Ectodermal cell (in vitro differentiated cells): Measurements from ENCODE around the gene MYBBP1A.

Experiments
- H3K27ac ChIP-seq: 2 replicates; pipeline ENCODE4 v1.7.0; 2013; ENCODE audit warnings: mild to moderate bottlenecking, low read depth, low read length; ENCODE audit not compliant: insufficient read depth, poor library complexity, severe bottlenecking
- H3K27me3 ChIP-seq: 2 replicates; pipeline ENCODE4 v1.7.0; 2013; ENCODE audit warnings: mild to moderate bottlenecking, low read length; ENCODE audit not compliant: insufficient read depth, control insufficient read depth, poor library complexity, severe bottlenecking
- H3K36me3 ChIP-seq: one replicate; pipeline ENCODE4 v1.7.0; 2013; ENCODE audit warnings: low read length; ENCODE audit not compliant: control insufficient read depth, insufficient read depth
- H3K4me1 ChIP-seq: one replicate; pipeline ENCODE4 v1.7.0; 2013; ENCODE audit warnings: low read length; ENCODE audit not compliant: control insufficient read depth, insufficient read depth
- H3K4me3 ChIP-seq: 2 replicates; pipeline ENCODE4 v1.7.0; 2013; ENCODE audit warnings: low read depth, low read length, control low read depth; ENCODE audit not compliant: insufficient read depth
- H3K9me3 ChIP-seq: 2 replicates; pipeline ENCODE4 v1.7.0; 2013; ENCODE audit warnings: mild to moderate bottlenecking, low read length, moderate library complexity; ENCODE audit not compliant: control insufficient read depth
- WGBS, 2 experiments: methylation state at CpG; one replicate each; pipeline ENCODE4 v1.1.7; 2013; ENCODE audit warnings: missing lambda C conversion rate in 2 of 2; 5-methylcytosine and 5-hydroxymethylcytosine counted together

The MYBBP1A gene

DNA sequence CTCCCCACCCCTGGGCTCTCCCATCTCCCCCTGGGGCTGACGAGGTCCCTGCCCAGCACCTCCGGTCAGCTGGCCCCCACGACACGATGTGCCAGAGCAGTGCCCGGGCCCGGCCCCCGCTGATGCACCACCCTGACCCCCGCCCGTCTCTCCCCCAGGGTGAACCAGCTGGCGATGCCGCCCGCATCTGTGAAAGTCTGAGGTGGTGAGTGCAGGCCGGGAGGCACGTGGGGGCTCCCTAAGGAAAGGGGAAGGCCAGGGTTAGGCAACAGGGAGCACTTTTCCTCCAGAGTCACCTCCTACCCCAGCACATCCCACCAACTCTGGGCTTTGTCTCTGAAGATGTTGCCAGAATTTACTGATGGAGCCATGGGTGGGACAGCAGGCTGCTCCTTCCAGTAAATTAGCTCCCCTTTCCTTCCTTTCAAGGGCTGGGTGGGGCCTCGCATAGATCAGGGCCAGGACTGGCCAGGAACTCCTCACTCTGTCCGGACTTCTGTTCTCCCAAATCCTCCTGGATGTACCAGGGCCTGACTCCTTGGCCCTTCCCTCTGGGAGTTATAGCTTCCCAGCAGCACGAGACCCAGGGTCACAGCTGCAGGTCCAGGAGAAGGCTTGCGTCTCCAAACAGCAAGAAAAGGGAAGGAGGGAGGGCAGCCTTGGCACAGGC, 18.3 kb downstream of the MYBBP1A start:
- Histone ChIP-seq H3K9me3 (no peaks in the 10 kb centered on the region), H3K4me1 (peaks cover 18% of the 10 kb centered on the region), H3K4me3 (no peak overlapping the region), H3K27ac (no peak overlapping the region), H3K36me3 (peaks cover 8% of the 10 kb centered on the region), H3K27me3 (no peaks in the 10 kb centered on the region)
- WGBS, 2 experiments = 76 to 84% methylated on average over 16 to 18 of the region's 18 CpGs

DNA sequence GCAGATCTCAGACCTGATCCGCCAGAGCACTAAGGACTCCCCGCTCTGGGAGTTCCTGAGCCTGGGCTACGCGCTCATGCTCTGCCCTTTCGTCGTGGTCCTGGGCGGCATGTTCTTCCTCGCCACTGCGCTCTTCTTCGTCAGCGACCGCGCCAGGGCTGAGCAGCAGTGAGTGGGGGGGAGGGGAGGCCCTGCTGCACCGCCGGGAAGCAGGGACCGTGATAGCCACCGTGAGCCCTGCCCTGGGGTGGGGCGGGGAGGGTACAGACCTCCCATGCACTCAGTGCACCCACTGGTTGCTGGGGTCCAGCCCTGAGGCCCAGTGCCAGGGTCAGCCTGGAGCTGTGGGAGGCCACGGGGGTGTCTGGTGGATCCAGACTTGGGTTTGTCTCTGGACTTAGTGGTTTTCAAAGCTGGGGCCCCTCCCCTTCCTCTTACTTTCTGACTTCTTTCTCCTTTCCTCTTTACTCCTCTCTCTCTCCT, 18.9 kb downstream of the MYBBP1A start:
- no peak overlapping the region for H3K27ac ChIP-seq
- 36 to 37% methylated on average over 19 of the region's 19 CpGs for WGBS, 2 experiments
- H3K4me1 ChIP-seq = peaks cover 18% of the 10 kb centered on the region
- peaks cover 7% of the 10 kb centered on the region for H3K36me3 ChIP-seq
- peak overlapping the region; percentile 4 for H3K4me3 ChIP-seq
- no peaks in the 10 kb centered on the region for H3K9me3 ChIP-seq
- H3K27me3 ChIP-seq = no peaks in the 10 kb centered on the region

DNA sequence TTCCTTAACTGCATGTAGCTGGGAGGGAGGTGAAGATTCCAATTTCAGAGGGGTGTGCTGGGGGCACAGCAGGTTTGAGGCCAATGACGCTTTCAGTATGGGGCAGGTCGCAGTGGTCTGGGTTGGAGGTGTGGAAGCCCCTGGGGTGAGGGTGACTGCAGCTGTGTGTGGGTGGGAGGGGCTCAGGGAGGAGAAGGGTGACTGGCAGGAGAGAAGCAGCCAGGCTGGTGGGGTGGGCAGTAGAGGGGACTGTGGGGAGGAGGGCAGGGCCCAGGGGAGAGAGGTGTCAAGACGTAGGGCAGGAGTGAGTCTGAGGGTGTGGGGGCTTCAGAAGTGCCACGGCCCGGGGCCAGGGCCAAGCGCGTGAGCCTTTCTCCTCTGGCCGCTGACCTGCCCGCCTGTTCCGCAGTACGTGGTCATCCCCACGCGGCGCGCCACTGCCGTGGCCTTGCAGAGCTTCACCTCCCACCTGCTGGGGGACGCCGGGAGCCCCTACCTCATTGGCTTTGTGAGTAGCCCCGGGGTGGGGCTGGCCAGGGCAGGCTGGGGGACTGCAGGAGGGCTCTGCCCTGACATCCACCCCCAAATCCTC, 19.4 kb downstream of the MYBBP1A start:
- 53 to 58% methylated on average over 19 of the region's 19 CpGs for WGBS, 2 experiments
- H3K27ac ChIP-seq = no peak overlapping the region
- H3K4me3 ChIP-seq = no peak overlapping the region
- H3K4me1 ChIP-seq = peaks cover 18% of the 10 kb centered on the region
- peaks cover 7% of the 10 kb centered on the region for H3K36me3 ChIP-seq
- no peaks in the 10 kb centered on the region for H3K9me3 ChIP-seq
- peaks cover 3% of the 10 kb centered on the region for H3K27me3 ChIP-seq

DNA sequence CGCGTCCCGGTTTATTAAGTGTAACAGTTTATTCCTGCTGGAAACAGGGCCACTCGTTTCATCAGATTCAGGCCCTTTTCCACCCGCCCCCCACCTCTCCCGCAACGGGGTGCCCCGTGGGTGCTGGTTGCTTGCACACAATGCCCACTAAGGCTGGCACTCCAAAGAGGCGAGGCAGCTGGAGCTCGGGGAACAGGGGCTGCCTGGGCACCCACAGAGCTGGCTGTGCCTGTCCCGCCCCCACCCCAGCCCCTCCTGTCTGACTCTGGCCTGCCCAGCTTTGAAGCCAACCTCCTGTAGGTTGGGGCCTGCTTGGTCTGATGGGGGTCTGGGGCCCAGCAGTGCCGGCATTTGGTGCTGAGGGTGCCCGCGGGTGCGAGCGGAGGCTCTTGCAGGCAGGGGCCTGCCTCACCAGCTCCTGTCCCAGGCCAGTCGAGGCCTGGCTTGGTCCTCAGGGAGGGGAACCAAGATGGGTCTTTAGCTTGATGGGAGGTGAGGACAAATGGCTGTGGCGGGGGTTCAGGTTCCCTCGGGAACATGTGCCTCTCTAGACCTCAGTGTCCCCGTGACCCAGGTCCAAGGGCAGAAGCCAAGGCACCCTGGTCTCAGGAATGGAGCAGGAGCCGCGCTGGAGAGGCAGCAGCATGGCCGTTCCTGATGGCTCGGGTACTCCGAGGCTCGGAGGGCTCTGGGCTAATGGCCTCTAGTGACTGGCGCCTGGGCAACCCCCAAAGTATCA, 20.1 kb downstream of the MYBBP1A start:
- H3K4me3 ChIP-seq = no peak overlapping the region
- H3K27ac ChIP-seq = no peak overlapping the region
- no peaks in the 10 kb centered on the region for H3K9me3 ChIP-seq
- H3K4me1 ChIP-seq = peaks cover 18% of the 10 kb centered on the region
- WGBS, 2 experiments = 87 to 88% methylated on average over 27 of the region's 27 CpGs
- H3K36me3 ChIP-seq = peaks cover 4% of the 10 kb centered on the region
- peaks cover 7% of the 10 kb centered on the region for H3K27me3 ChIP-seq

DNA sequence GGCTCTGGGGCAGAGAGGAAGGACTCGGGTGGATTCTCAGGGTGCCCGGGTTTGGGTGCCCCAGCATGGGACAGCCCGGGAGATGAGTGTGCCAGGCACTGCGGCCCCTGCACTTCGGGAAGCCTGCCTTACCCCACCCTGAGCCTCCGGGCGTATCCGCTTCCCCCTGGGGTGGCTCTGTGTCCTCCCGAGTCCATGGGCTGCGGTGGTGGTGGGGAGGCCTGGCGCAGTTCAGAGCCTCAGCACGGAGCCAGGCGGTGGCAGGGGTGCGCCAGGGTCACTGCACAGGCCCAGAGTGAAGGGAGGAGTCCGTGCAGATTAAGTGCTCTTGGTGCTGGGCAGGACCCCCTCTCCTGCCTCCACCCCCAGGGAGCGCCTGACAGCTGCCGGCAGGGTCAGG, 20.7 kb downstream of the MYBBP1A start:
- peaks cover 7% of the 10 kb centered on the region for H3K27me3 ChIP-seq
- H3K36me3 ChIP-seq = peaks cover 4% of the 10 kb centered on the region
- 82 to 88% methylated on average over 16 to 17 of the region's 17 CpGs for WGBS, 2 experiments
- H3K4me1 ChIP-seq = peaks cover 18% of the 10 kb centered on the region
- no peak overlapping the region for H3K27ac ChIP-seq
- no peaks in the 10 kb centered on the region for H3K9me3 ChIP-seq
- no peak overlapping the region for H3K4me3 ChIP-seq

DNA sequence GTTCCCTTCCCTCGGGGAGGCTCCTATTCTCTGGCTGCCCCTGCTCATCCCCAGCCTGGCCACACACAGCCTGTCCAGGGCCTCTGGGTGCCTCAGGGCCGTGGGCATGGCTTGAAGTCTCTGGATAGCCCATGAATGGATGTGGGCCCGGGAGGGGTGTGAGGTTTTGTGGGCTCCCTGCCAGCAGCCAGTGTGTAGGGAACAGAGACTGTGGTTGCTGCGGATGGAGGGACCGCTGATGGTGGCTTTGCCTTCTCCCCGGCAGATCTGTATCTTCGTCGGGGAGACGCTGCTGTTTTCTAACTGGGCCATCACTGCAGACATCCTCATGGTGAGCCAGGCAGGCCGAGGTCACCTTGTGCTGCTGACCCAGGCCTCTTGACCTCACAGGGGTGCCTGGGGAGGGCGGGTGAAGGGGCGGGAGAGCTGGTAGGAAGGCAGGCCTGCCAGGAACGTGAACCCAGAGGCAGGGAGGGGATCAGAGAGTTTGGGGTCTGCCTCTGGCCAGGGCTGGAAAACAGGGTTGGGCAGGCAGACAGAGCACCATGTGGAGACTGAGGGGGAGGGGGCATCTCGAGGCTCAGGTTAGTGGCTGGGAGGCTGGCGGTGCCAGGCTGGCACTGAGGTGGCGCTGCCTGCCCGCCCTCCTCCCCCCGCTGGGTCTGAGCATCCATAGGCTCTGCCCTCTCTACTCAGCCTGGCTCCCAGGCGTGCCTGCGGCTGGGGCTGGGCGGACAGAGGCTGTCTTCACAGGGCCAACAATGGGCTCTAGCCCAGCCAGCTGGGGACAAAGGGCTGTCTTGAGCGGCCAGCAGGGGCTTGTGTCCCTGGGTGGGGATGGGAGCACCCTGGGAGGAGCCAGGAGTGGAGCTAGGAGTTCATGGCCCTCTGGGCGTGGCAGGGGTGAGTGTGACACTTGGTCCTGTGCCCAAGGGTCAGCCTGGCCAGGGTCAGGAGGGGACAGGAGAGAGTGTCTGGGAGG, 21.4 kb downstream of the MYBBP1A start:
- H3K4me1 ChIP-seq = peaks cover 18% of the 10 kb centered on the region
- no peaks in the 10 kb centered on the region for H3K9me3 ChIP-seq
- no peak overlapping the region for H3K4me3 ChIP-seq
- no peak overlapping the region for H3K27ac ChIP-seq
- peaks cover 4% of the 10 kb centered on the region for H3K36me3 ChIP-seq
- WGBS, 2 experiments = 78 to 82% methylated on average over 23 of the region's 23 CpGs
- H3K27me3 ChIP-seq = peaks cover 7% of the 10 kb centered on the region

DNA sequence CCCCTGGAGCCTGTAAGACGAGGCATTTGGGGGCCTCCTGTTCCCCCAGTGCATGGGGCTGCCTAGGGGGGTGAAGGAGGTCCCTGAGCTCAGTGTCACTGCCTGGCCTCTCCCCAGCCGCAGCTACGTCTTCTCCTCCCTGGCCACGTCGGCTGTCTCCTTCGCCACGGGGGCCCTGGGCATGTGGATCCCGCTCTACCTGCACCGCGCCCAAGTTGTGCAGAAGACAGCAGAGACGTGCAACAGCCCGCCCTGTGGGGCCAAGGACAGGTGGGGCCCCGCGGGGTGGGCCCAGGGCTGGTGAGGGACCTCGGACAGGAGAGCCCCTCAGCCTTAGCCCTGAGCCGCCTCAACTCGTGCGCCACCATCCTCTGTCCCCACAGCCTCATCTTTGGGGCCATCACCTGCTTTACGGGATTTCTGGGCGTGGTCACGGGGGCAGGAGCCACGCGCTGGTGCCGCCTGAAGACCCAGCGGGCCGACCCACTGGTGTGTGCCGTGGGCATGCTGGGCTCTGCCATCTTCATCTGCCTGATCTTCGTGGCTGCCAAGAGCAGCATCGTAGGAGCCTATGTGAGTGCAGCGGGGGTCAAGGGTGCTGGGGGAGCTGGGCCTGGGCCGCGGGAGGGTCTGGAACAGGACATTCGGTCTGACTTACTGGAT, 22.2 kb downstream of the MYBBP1A start:
- Histone ChIP-seq H3K4me1 (peaks cover 18% of the 10 kb centered on the region), H3K36me3 (no peaks in the 10 kb centered on the region)
- 92% methylated on average over 33 of the region's 33 CpGs for WGBS, 2 experiments

DNA sequence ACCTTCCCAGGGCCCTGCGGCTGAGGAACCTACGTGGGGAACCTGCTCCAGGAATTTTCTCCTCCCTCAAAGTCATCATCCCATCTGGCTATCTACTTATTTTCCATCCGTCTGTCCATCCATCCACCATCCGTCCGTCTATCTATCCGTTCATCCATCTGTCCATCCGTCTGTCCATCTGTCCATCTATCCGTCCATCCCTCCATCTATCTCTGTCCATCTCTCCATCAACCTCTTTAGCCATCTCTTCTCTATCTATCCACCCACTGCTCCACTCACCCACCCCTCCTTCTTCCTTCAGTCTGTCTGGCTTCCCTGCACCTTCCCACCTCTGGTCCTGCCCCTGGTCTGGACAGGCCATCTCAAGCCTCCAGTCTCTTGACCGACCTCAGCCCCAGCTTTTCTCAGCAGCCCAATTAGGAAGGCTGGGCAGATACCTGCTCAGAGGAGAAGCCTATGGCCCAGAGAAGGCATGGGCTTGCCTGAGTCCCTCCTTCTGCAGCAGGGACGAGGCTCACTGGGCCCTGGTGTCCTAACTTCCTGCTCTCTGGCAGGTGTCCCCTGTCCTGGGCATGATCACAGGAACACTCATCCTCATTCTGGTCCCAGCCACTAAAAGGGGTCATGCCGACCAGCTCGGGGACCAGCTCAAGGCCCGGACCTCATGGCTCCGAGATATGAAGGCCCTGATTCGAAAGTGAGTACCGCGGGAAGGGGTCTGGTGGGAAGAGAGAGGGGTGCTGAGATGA, 23.0 kb downstream of the MYBBP1A start:
- peaks cover 7% of the 10 kb centered on the region for H3K27me3 ChIP-seq
- H3K4me1 ChIP-seq = peaks cover 26% of the 10 kb centered on the region
- no peak overlapping the region for H3K27ac ChIP-seq
- no peak overlapping the region for H3K4me3 ChIP-seq
- no peaks in the 10 kb centered on the region for H3K36me3 ChIP-seq
- 93 to 94% methylated on average over 17 of the region's 17 CpGs for WGBS, 2 experiments
- no peaks in the 10 kb centered on the region for H3K9me3 ChIP-seq

More for the DNA sequence above, 22.2 kb downstream of the MYBBP1A start:
- no peak overlapping the region for H3K27ac ChIP-seq
- no peak overlapping the region for H3K4me3 ChIP-seq
- H3K9me3 ChIP-seq = no peaks in the 10 kb centered on the region
- H3K27me3 ChIP-seq = peaks cover 7% of the 10 kb centered on the region
